AG04449 (cell line): ENCODE results near the gene MARK3.
"Not testable (repeated sequence)": the region's sequence is repeated elsewhere in the genome, so short reads cannot be mapped to it uniquely, and the experiment has no call there.

Experiments used
- CTCF ChIA-PET: fragments of 350-600 bp; formaldehyde crosslinking; extraction: SDS; loops from one replicate; lab custom pipeline; 2021; ENCODE audit warnings: antibody characterized with exemption; lab: Yijun Ruan, JAX
- POLR2A ChIA-PET: fragments of 400-600, 350-600 bp; formaldehyde crosslinking; extraction: SDS; loops from one replicate; lab custom pipeline; 2020; ENCODE audit warnings: antibody characterized with exemption, inconsistent platforms; lab: Yijun Ruan, JAX
- DNase-seq: peaks from one replicate; pipeline ENCODE4 v3.0.0-alpha.2; 2010; ENCODE audit warnings: low read depth, low spot score
- H3K4me3 ChIP-seq: 2 replicates; pipeline ENCODE4 v1.5.1; 2011; ENCODE audit warnings: low read depth, mild to moderate bottlenecking, control low read depth, low read length
- TF ChIP-seq, protein P1 (sequence below): IDR thresholded peaks from one replicate; pipeline ENCODE4 v1.5.1; 2011; ENCODE audit warnings: mild to moderate bottlenecking, moderate library complexity, low read length, control low read depth, inconsistent platforms; ENCODE audit not compliant: insufficient read depth; ENCODE audit errors: missing control alignments

Gene MARK3

DNA sequence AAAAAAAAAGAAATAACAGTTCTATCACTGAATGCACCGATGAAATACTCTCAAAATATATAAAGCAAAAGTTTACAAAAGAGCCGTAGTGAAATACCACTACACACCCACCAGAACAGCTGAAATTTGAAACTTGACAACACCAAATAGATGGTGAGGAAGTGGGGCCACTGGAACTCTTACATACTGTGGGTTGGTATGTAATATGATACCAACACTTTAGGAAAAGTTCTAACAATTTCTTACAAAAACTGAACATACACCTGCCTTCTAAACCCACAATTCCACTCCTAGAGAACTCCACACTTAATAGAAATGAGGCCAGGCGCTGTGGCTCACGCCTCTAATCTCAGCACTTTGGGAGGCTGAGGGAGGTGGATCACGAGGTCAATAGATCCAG lies 37.1 kb upstream of the MARK3 start:
- DNase-seq: no peak
- H3K4me3 ChIP-seq: no peak overlapping the region
- ChIA-PET POLR2A (interaction anchor here (0.9 kb wide), 1 partner anchor 12 kb away, joined by 3 read pairs; no protein-coding TSS in a partner anchor), CTCF (interaction anchor here (1.2 kb wide), 2 partner anchors 12 to 45 kb away, joined by 4 to 5 read pairs; no protein-coding TSS in a partner anchor)
- TF ChIP-seq, protein P1, sequence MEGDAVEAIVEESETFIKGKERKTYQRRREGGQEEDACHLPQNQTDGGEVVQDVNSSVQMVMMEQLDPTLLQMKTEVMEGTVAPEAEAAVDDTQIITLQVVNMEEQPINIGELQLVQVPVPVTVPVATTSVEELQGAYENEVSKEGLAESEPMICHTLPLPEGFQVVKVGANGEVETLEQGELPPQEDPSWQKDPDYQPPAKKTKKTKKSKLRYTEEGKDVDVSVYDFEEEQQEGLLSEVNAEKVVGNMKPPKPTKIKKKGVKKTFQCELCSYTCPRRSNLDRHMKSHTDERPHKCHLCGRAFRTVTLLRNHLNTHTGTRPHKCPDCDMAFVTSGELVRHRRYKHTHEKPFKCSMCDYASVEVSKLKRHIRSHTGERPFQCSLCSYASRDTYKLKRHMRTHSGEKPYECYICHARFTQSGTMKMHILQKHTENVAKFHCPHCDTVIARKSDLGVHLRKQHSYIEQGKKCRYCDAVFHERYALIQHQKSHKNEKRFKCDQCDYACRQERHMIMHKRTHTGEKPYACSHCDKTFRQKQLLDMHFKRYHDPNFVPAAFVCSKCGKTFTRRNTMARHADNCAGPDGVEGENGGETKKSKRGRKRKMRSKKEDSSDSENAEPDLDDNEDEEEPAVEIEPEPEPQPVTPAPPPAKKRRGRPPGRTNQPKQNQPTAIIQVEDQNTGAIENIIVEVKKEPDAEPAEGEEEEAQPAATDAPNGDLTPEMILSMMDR: no peak

DNA sequence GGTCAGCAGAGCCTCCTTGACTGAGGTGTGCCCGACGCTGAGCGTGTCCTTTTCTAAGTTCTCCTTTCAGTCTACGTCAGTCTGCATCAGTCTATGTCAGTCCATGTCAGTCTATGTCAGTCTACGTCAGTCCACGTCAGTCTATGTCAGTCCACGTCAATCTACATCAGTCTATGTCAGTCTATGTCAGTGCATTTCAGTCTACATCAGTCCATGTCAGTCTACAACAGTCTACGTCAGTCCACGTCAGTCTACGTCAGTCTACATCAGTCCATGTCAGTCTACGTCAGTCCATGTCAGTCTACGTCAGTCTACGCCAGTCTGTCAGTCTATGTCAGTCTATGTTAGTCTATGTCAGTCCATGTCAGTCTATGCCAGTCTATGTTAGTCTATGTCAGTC lies 35.2 kb upstream of the MARK3 start:
- CTCF ChIA-PET: no interaction called here
- POLR2A ChIA-PET: no interaction called here
- TF ChIP-seq, protein P1: no peak
- DNase-seq: no peak
- H3K4me3 ChIP-seq: no peak overlapping the region

DNA sequence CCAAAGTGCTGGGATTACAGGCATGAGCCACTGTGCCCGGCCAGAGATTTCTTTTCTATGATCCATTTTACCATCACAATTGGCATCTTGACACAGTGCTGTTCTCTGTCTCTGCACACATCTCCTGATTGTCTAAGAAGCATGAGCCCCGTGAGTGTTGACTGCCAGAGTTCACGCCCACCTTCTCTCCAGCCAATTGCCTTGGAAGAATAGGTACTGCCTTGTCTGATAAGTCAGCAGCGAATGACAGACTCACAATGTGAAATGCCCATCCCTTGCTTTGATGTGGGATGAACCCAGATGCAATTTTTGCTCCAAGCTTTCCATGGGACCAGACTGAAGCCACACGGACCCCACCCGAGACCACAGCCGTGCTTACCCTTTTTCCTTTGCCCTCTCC lies 31.9 kb upstream of the MARK3 start:
- POLR2A ChIA-PET: no interaction called here
- TF ChIP-seq, protein P1: no peak
- no peak overlapping the region for H3K4me3 ChIP-seq
- CTCF ChIA-PET: no interaction called here
- no peak for DNase-seq

DNA sequence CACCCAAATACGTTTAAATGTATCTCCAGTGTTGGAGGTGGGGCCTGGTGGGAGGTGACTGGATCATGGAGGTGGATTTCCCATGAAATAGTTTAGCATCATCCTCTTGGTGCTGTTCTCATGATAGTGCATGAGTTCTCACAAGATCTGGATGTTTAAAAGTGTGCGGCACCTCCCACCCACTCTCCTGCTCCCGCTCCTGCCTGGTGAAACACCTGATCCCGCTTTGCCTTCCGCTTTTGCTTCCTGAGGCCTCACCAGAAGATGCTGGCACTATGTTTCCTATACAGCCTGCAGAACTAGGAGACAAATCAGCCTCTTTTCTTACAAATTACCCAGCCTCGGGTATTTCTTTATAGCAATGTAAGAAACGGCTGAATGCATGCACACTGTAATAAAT lies 31.1 kb upstream of the MARK3 start:
- no peak overlapping the region for H3K4me3 ChIP-seq
- ChIA-PET POLR2A (no interaction called here), CTCF (interaction anchor here (0.6 to 1.3 kb wide), 3 partner anchors 9 to 15 kb away, joined by 3 to 6 read pairs (median 3); no protein-coding TSS in a partner anchor)
- no peak for DNase-seq
- TF ChIP-seq, protein P1: no peak

DNA sequence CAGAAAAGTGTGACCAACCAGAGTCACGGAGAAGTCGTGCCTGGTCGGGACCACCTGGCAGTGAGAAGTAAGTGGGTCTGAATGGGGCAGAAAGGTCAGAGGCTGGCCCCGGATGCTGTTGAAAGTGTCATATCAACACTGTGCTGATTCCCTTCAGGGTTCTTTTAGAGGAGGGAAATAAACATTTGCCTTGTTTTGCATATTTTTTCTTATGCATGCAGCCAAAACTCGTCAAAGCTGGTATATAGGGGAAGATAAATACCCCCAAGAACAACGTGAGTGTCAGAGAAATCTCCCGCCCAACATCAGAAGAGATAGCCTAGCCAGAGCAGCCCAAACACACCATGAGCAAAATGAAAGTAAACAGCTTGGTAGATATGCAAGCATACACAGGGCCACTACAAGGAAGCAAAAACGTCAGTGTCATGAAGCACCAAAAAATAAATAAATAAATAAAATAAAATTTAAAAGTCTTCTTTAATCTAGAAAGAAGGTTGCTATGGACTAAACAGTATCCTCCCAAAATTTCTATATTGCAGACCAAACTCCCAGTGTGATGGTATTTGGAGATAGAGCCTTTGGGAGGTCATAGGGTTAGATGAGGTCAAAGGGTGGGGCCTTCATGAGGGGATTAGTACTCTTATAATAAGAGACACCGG lies 29.1 kb upstream of the MARK3 start:
- H3K4me3 ChIP-seq: no peak overlapping the region
- TF ChIP-seq, protein P1: no peak
- ChIA-PET POLR2A (no interaction called here), CTCF (interaction anchor here (1.1 to 1.6 kb wide), 3 partner anchors 8 to 37 kb away, joined by 3 to 5 read pairs (median 4); no protein-coding TSS in a partner anchor)
- no peak for DNase-seq

DNA sequence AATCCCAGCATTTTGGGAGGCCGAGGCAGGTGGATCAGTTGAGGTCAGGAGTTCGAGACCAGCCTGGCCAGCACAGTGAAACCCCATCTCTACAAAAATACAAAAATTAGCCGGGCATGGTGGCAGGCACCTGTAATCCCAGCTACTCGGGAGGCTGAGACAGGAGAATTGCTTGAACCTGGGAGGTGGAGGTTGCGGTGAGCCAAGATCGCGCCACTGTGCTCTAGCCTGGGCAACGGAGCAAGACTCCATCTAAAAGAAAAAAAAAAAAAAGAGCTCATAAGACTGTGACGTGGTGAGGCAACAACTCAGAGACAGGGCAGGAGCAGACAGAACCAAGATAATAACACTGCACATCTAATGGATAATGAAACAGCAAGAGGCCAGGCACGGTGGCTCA lies 27.7 kb upstream of the MARK3 start:
- DNase-seq, H3K4me3 ChIP-seq, POLR2A ChIA-PET: not testable (repeated sequence)
- CTCF ChIA-PET: interaction anchor here (0.8 to 2.0 kb wide), 7 partner anchors 10 to 283 kb away, joined by 3 to 15 read pairs (median 4); no protein-coding TSS in a partner anchor

DNA sequence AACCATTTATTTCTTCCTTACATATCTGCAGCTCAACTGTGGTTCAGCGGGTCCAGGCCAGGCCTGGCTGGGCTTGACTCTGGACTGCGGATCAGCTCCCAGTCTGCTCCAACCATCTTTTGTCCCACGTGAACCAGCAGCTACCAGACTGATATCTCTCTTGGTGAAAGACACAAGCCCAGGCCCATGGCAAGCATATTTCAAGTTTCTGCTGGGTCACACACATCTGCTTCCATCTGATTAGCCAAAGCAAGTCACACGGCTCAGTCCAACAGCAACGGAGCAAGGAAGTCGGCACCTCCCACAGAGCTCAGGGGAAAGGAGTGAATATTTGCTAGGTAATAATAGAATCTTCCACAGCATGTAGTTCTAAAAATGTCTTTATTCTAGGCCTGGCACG lies 24.7 kb upstream of the MARK3 start:
- ChIA-PET POLR2A (no interaction called here), CTCF (interaction anchor here (1.0 to 1.2 kb wide), 3 partner anchors 9 to 30 kb away, joined by 3 read pairs; no protein-coding TSS in a partner anchor)
- TF ChIP-seq, protein P1: no peak

More for the DNA sequence above, 24.7 kb upstream of the MARK3 start:
- no peak for DNase-seq
- no peak overlapping the region for H3K4me3 ChIP-seq
